ENCODE measurements around the gene SORL1.

DNA sequence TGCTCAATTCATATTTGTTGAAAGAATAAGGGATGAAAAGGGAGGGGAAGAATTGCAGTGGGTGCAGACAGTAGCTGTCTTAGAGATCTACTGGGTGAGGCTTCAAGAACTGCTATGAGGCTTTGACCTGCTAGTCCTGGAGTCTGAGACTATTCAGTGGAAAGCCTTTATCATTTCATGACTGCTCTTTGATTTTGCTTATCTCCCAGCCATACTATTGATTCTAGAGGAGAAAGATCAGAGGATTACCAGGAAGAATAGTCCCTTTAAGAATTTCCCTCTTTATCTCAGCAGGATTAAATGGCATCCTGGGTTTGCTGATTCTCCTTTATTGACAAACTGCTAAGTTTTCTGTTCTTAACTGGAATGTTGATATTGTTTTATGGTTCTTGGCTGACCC lies 108.1 kb downstream of the SORL1 start:
- no peak for TF ChIP-seq ZNF274 (CRISPR knock-in tag; IDR thresholded peaks at IDR 0.05)
- TF ChIP-seq, protein P1, sequence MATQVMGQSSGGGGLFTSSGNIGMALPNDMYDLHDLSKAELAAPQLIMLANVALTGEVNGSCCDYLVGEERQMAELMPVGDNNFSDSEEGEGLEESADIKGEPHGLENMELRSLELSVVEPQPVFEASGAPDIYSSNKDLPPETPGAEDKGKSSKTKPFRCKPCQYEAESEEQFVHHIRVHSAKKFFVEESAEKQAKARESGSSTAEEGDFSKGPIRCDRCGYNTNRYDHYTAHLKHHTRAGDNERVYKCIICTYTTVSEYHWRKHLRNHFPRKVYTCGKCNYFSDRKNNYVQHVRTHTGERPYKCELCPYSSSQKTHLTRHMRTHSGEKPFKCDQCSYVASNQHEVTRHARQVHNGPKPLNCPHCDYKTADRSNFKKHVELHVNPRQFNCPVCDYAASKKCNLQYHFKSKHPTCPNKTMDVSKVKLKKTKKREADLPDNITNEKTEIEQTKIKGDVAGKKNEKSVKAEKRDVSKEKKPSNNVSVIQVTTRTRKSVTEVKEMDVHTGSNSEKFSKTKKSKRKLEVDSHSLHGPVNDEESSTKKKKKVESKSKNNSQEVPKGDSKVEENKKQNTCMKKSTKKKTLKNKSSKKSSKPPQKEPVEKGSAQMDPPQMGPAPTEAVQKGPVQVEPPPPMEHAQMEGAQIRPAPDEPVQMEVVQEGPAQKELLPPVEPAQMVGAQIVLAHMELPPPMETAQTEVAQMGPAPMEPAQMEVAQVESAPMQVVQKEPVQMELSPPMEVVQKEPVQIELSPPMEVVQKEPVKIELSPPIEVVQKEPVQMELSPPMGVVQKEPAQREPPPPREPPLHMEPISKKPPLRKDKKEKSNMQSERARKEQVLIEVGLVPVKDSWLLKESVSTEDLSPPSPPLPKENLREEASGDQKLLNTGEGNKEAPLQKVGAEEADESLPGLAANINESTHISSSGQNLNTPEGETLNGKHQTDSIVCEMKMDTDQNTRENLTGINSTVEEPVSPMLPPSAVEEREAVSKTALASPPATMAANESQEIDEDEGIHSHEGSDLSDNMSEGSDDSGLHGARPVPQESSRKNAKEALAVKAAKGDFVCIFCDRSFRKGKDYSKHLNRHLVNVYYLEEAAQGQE (IDR thresholded peaks at IDR 0.05; ENCODE audit: borderline replicate concordance in 1 of 2, low read depth in 1 of 2, low read length in 2 of 2), result no peak
- TF ChIP-seq, protein P2, sequence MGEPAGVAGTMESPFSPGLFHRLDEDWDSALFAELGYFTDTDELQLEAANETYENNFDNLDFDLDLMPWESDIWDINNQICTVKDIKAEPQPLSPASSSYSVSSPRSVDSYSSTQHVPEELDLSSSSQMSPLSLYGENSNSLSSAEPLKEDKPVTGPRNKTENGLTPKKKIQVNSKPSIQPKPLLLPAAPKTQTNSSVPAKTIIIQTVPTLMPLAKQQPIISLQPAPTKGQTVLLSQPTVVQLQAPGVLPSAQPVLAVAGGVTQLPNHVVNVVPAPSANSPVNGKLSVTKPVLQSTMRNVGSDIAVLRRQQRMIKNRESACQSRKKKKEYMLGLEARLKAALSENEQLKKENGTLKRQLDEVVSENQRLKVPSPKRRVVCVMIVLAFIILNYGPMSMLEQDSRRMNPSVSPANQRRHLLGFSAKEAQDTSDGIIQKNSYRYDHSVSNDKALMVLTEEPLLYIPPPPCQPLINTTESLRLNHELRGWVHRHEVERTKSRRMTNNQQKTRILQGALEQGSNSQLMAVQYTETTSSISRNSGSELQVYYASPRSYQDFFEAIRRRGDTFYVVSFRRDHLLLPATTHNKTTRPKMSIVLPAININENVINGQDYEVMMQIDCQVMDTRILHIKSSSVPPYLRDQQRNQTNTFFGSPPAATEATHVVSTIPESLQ (CRISPR knock-in tag; conservative IDR thresholded peaks at IDR 0.05), result no peak
- TF ChIP-seq PATZ1 (CRISPR knock-in tag; IDR thresholded peaks at IDR 0.05), result no peak
- no peak for TF ChIP-seq KDM6A (CRISPR knock-in tag; IDR thresholded peaks at IDR 0.05; ENCODE audit: low read depth)

Data from HepG2 (cell line).